ENCODE data around the gene TCF4.

Gene TCF4

DNA sequence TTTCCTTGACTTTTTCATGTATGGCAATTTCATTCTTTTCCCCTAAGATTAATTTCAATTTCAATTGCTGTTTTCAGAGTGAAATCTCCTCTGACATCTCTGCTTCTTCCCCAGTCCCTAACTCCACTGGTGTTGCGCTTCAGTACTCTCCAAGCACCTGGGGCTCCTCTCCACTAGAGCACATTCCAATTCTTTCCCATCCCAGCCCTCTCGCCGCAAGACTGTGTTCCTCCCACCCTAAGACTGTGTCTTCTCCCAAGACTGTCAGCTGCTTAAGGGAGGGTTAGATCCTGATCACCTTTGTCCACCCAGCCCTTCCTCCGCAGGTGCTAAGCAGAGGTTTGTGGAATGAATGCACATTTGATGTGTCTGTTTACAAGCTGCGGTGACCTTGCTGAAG is 373.0 kb downstream of the TCF4 start:
- DNase-seq: no peak

DNA sequence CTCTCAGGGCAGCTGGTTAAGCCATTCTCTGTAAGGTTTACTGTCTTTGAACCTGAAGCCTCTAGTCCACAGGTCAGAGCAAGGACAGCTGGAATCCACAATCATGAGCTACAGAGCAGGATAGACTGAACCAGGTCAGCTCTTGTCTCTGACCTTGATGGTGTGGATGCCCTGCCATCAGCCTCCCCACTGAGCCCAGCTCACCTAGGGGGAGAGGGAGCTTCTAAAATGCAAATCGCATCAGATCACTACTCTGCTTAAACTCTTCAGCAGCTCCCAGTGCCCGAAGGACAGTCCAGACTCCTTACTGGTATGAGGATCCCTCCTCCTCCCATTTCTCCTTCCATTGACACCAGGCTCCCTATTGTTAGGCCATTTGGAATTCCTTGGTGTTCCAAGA is 373.5 kb downstream of the TCF4 start:
- DNase-seq: no peak

DNA sequence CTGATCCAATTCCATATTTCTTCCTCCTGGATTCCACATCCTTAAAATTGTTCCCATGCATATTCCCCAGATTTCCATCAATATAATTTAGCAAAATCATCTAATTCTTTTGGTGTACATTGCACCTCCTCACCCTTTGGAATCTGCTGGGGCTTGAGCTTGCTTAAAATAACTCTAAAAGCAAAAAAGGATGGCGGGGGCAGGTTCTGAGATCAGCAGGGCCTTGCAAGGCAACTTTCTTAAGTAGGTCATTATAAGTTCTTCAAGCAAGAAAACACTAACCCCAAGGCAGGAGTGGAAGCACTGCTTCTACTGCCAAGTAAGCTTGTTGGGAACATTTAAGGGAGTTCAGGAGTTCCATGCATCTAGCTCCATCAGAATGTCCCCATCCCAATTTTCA is 374.4 kb downstream of the TCF4 start:
- no peak for DNase-seq

DNA sequence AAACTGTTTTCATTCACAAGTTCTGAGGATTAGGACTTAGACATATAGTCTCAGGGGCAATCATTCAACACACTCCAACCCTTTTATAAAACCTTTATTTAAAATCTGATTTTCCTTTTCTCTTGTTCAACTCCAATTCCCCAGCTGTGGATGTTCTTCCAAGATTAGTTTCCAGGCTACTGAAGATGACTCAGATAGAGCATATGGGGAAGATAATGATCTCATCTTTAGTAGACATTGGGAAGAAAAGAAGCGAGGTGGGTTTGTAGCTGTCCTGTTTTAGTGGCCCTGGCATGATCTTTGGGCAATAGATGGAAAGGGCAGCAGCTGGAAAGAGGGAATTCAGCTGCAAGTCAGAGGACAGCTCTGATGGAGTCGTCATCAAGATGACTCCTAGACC is 381.1 kb downstream of the TCF4 start:
- no peak for DNase-seq

DNA sequence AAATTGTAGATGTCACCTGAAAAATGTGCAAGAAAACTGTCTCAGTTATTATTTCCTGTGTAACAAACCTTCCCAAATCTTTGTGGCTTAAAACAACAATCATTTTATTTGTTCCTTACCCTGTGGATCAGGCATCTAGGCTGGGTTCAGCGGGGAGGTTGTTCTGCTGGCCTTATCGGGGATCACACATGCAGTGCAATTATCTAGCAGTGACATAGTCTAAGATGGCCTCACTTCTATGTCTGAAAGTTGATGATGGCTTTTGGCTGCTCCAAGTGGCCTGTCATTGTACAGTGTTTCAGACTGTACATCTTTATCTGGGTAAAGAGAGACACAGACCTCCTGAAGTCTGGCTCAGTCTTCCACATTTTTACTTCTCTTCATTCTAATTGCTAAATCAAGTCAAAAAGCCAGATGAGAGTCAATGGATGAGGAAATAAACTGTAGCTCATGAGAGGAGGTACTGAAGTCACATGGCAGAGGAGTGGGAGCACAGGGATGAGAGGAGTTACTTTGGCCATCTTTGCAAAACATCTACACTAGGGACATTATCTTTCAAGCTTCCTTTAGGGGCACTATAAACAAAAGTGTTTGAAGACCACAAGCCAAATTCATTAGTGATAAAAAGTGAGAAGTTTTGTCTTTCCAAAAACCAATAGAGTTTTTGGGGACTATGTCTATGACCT is 385.6 kb downstream of the TCF4 start:
- DNase-seq: no peak

DNA sequence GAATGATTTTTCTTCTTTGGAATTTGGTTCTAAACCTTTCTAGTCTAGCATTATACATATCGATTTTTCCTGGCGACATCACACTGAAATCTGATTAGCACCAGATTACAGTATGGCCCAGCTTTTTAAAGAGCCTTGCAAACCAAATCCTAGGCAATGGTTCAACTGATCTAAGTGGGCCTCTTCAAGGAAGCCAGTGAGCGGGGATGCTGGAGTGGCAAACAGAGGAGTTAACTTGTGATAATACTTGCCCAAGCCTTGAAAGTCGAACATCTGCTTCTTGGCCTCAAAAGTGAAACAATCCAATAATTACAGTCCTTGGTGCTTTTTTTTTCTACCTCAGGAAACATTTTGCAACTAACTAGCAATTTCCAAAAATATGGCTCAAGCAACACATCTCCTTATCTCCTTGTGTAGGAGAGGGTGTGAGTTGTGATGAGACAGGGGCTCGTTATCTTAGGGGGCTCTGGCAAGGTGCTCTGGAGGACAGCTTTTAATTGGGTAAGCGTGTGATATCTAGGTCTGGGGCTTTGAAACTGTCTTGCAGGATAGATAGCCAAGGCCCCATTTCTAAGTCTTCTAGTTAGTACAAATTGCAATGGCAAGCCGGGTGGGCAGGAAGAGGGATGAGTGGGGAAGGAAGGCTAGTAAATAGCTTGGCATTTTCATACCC is 388.6 kb downstream of the TCF4 start:
- no peak for DNase-seq

DNA sequence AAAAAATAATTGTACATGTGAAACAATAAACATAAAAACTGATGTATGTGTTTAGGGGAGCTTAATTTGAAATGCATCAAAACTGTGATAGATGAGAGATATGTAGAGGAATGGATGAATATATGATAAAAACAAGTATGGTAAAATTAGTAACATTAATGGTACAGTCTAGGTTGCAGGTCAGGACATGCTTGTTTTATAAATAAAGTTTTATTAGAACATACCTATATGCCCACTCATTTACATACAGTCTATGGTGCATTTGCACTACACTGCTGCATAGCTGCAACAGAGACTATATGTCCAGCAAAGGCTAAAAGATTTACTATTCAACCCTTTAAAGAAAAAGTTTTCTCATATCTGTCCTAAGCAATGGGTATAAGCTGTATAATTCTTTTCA is 392.1 kb downstream of the TCF4 start:
- DNase-seq: no peak

- DNase-seq: no peak
Measured at GRCh38 chr18:55189972-55190371, 398.0 kb downstream of the TCF4 start.

DNA sequence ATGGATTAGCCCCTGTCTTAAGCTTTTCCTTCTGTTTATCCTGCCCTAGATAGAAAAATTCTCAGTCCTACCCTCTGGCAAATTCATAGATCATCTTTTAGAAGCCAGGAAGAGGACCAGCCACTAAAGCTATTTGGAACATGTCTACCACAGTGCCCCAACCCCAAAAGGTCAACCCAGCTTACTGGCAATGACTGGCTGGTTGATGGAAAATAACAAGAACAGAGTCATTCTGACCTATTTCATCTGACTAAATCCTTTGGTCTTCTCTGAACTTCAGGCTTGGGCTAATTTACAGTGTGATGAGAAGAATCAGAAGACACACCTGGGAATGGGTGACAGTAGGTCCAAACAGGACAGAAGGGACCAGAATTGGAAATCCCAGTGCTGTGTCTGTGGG is 401.4 kb downstream of the TCF4 start:
- no peak for DNase-seq

- DNase-seq: no peak
Measured at GRCh38 chr18:55185391-55185790, 402.6 kb downstream of the TCF4 start.

- no peak for DNase-seq
Measured at GRCh38 chr18:55179835-55180234, 408.2 kb downstream of the TCF4 start.

GRCh38 chr18:55179425-55179824 is 408.6 kb downstream of the TCF4 start:
- DNase-seq: no peak

DNA sequence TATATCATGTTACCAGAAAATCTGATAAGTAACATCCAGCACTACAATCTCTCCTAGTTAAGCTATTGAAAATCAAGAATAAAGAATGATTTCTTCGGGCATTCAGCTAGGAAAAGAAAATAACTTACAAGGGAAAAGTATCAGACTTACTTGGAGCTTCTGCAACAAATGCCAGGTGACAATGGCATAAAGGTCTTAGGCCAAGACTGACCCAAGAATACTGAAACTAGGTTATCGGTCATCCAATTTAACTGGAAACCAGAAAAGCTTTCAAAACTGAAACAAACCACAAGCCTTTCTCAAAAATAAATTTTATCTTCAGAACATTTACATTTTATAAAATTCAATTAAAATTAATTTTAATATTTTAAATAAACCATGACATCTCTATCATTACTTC is 414.7 kb downstream of the TCF4 start:
- DNase-seq: no peak

Data from NCI-H510A (cell line).